Dermis blood vessel endothelial cell (primary cell): ENCODE results near the gene P2RY6. TPM values are rescaled to one million over a fixed set of nuclear protein-coding genes. Genes with fewer than 3 reads are reported as not detected.

Source experiments
- DNase-seq: peaks from one replicate; pipeline ENCODE4 v3.0.0; 2010
- total RNA-seq: library from RNA; depleted of rRNA; stranded (reverse); fragments of >200 nt; gene quantifications from 2 replicates; pipeline ENCODE4 v1.2.3, GENCODE V29; 2014

Gene P2RY6
- total RNA-seq, 1 donor from 2014 or later = not detected

DNA sequence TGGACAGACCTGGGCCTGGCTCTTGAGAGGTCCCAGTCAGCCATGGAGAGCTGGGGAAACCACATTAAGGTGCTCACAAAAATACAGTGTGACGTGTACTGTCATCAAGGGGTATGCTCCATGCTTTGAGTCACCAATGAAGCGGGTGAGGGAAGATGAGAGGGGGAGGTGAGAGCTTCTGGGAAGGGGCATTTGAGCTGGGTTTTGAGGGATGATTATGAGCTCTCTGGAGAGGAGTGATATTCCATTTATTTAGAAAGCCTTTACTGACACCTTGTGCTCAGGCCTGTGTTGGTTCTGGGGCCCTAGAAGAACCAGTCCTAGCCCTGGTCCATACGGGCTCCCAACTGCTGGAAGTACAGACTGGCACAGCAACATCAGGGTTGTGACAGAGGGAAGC is 25.6 kb downstream of the P2RY6 start:
- no peak for DNase-seq

DNA sequence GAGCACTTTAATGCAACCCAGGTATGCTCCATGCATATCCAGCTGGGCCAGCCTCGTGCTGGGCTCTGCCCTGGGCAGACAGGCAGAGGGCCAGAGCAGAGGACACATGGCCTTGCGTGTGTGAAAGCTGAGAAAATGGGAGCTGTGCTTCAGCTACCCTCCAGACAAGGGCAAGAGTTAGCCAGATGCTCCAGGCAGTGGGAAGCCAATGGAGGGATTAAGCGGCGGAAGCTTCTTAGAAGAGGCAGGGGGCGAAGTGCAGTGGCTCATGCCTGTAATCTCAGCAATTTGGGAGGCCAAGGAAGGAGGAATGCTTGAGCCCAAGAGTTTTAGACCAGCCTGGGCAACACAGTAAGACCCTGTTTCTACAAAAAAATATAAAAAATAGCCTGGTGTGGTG is 26.1 kb downstream of the P2RY6 start:
- no peak for DNase-seq

DNA sequence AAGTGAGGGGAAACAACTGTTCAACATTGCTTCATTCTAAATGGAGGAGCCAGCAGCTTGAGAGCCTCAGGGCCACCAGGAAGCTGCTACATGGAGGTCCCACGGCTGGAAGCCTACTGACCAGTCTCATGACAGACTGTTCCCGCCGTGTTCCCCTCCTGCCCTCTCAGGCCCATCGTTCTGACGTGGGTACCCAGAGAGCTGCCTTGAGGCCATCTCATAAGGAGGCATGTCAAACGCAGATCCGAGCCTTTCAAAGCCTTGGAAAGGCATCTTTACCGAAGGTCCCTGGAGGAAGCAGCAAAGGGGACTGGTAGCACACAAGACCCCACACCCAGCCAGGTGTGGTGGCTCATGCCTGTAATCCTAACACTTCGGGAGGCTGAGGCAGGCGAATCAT is 27.6 kb downstream of the P2RY6 start:
- no peak for DNase-seq

DNA sequence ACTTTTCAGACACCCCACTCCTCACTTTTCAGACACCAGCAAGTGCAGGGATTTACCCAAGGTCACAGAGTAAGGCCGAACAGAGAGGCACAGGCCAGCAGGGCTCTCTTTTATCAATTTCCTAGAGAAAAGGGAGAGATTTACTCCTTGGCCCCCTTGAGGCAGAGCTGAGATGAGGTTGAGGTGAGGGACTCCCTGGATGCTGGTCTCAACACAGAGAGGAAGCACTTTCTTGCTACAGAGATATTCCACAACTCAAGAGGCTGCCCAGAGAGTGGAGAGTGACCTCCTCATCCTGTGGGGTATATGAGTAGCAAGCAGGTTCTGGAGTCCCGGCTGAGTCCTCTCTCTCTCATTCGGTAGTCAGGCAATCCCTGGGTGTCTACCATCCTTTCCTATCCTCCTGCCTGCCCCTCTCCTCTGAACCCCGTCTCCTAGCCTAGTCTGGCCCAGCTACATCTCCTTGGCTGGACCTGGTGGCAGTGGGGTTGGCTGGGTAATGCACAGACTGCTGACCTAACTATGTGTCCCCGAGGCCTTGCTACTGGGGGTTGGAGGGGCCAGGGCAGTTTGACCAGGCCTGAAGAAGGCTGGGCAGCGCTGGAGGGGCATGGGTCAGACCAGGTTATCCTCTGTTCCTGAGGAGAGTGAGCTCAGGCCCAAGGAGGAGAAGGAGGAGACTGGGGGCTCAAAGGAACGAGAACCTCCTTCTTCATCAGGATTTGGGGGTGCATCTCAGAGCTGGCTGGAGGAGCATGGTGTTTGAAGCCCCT is 34.1 kb downstream of the P2RY6 start:
- DNase-seq = no peak

DNA sequence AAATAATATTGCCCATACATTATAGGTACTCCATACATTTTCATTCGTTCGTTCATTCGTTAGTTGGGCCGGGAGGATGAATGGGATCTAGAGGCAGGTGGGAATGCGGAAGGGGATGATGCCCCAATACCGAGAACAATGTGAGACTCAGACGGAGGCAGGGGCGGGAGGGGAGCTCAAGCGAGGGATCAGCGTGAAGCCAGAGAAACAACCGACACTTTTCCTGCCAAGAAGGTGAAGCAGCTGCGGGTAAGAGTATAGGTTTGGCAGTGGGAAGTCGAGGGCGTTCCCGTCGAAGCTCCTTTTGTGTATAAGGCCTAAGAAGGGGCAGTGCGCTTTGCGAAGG is 34.8 kb downstream of the P2RY6 start:
- DNase-seq = no peak

DNA sequence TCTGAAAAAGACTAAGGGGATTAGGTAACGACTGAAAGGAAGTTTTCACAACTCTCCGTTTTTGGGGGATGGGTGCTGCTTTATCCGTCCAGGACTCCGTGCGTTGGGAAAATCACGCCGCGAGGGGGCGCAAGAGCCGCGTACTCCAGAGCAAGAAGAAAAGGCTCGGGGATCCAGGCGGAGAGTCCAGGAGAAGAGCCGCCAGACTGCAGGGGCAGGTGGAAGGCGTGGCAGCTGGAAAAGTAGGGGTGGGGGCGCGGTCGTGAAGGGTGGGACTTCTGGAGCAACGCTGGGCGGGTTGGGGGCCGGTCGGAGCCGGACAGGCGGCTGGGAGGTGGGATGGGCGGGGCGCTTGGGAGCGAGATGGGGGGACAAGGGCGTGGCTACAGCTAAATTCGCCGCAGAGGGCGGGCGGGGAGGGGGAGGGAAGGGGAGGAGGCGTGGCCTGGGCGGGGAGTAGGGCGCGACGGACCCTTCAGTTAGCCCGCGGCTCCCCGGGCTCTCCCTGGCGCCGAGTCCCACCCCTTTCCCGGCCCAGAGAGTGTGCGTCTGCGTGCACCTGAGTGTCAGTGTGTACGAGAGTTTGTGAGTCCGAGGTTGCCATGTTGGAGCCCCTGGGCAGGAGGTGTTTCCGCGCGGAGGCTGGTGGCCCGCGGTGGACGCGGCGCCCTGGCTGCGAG is 35.3 kb downstream of the P2RY6 start:
- peak; percentile 99 for DNase-seq

DNA sequence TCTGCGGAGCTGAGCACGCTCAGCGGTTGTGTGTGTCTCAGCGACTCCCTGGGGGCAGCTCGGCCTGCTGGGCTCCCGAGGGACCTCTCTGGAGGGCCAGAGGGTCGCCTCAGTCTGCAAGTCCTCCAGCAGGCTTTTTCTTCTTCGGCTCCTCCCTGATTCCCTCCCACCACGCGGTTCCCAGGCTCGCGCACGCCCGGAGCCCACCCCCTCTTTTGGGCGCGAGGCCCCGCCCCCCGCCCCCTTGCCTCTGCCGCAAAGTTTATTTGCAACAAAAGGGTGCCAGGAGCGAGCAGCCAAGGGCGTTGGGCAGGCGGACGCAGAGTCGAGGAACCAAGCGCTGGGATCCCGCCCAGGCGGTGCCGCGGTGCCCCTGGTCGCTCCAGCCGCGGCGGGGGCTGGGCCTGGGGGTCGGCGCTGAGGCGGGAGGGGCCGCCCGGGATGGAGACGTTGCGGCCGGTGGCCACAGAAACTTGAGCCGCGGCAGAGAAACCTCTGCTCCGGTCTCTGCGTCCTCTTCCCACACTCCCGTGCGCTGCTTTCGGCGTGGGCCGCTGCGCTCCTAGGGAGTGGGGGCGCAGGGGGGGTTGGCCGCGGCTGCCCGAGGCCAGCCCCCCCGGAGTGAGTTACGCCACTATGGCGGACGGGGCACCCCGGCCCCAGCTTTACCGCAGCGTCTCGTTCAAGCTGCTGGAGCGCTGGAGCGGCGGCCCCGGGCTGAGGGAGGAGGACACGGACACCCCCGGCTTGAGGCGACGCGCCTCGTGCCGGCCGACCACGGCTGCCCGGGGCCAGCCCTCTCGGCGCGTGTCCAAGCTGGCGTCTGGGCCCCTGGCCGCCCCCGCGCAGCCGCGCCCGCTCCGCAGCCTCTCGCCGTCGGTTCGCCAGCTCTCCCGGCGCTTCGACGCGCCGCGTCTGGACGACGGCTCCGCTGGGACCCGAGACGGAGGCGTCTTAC is 36.1 kb downstream of the P2RY6 start, which contains the start of gene ARHGEF17:
ARHGEF17 (plus strand) TSS at position 274 of the 958 bp plus-strand sequence; CDS start at position 637, 363 bp downstream.
- DNase-seq = peak; percentile 77

DNA sequence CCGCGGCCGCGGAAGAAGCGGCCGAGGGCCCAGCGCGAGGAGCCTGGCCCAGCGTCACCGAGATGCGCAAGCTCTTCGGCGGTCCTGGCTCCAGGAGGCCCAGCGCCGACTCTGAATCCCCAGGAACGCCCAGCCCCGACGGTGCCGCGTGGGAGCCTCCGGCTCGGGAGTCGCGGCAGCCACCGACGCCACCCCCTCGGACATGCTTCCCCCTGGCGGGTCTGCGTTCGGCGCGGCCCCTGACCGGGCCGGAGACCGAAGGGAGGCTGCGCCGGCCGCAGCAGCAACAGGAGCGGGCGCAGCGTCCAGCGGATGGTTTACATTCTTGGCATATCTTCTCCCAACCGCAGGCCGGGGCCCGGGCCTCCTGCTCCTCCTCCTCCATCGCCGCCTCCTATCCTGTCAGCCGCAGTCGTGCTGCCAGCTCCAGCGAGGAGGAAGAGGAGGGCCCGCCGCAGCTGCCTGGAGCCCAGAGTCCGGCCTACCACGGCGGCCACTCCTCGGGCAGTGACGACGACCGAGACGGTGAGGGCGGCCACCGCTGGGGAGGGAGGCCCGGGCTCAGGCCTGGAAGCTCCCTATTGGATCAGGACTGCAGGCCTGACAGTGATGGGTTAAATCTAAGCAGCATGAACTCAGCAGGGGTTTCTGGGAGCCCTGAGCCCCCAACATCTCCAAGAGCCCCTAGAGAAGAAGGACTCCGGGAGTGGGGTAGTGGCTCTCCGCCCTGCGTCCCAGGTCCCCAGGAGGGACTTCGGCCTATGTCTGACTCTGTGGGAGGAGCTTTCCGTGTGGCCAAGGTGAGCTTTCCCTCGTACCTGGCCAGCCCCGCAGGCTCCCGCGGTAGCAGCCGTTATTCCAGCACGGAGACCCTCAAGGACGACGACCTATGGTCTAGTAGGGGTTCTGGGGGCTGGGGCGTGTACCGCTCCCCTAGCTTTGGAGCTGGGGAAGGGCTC is 37.1 kb downstream of the P2RY6 start:
- DNase-seq = peak; percentile 93

DNA sequence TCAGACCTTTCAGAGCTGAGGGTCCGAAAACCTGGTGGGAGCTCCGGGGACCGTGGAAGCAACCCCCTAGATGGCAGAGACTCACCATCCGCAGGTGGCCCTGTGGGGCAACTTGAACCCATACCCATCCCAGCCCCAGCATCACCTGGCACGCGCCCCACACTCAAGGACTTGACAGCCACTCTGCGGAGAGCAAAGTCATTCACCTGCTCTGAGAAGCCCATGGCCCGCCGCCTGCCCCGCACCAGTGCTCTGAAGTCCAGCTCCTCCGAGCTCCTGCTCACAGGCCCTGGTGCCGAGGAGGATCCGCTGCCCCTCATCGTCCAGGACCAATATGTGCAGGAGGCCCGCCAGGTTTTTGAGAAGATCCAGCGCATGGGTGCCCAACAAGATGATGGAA is 37.9 kb downstream of the P2RY6 start:
- DNase-seq = no peak

DNA sequence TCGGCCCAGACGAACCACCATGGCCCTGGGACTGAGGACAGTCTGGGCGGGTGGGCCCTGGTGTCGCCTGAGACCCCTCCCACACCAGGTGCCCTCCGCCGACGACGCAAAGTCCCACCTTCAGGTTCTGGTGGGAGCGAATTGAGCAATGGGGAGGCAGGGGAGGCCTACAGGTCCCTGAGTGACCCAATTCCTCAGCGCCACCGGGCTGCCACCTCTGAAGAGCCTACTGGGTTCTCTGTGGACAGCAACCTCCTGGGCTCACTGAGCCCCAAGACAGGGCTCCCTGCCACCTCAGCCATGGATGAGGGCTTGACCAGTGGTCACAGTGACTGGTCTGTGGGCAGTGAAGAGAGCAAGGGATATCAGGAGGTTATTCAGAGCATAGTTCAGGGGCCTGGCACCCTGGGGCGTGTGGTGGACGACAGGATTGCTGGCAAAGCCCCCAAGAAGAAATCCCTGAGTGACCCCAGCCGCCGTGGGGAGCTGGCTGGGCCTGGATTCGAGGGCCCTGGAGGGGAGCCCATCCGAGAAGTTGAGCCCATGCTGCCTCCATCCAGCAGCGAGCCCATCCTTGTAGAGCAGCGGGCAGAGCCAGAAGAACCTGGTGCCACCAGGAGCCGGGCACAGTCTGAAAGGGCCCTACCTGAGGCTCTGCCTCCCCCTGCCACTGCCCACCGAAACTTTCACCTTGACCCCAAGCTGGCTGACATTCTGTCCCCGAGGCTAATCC is 38.7 kb downstream of the P2RY6 start:
- DNase-seq = no peak

DNA sequence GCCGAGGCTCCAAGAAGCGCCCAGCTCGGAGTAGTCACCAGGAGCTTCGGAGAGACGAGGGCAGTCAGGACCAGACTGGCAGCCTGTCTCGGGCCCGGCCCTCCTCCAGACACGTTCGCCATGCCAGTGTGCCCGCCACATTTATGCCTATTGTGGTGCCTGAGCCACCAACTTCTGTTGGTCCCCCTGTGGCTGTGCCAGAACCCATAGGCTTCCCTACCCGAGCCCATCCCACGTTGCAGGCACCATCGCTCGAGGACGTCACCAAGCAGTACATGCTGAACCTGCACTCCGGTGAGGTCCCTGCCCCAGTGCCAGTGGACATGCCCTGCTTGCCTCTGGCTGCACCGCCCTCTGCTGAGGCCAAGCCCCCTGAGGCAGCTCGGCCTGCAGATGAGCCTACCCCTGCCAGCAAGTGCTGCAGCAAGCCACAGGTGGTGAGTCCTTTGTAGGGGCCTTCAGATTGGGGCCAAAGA is 39.3 kb downstream of the P2RY6 start:
- DNase-seq = no peak

DNA sequence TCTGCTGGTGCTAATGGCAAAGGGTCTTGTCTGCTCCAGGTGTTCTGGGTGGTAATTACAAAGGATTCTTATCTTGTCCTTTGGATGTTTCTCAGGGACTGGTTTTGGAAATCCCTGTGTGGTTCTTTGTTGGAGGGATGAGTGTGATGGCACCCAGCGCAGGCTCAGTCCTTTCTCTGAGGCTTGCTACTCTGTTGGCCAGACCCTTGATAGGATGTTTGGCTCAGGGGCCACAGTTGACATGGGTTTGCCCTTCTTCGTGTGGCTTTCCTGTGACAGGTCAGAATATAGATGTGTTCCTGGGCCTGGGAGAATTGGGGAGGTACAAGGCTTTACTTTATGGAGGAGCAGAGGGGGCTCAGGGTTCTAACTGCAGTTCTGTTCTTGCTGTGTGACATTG is 39.9 kb downstream of the P2RY6 start:
- no peak for DNase-seq

DNA sequence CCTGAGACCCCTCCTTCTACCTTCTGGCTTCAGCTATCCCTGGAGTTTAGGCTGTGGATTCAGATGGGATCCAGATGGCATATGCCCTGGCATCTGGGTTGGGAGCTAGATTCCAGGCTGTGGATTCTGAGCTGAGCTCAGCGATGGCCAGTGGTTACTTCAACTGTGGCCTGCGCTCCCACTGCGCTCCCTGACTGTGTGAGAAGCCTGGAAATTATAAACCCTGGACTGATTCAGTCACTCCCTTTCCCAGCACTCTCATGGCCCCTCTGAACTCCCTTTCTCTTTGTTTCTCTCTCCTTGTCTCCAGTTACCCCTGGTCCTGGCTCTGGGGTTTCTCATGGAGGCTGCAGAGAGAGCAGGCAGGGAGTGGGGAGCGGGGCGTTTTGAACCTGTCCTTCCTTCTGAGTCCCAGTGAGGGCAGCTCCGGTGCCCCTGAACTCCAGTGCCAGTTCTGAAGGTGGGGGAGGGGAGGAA is 40.8 kb downstream of the P2RY6 start:
- DNase-seq = no peak

DNA sequence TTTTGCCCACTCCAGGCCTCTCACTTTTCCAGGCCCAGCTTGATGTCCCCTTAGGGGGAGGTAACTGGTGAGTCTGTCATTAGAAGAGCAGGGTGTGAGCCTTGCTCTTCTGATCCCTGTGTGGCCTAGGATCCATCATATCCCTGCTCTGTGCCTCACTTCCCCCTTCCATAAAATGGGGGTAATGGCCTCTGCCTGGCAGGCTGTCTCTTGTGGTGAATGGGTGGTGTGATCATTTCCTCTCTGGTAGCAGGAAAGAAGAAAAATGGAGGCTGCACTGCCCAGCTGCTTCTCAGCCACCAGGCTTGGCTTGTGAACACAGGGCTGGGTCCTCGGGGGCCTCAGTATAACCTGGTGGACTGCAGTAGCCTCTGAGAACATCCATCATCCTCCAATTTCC is 41.5 kb downstream of the P2RY6 start:
- peak; percentile 54 for DNase-seq

DNA sequence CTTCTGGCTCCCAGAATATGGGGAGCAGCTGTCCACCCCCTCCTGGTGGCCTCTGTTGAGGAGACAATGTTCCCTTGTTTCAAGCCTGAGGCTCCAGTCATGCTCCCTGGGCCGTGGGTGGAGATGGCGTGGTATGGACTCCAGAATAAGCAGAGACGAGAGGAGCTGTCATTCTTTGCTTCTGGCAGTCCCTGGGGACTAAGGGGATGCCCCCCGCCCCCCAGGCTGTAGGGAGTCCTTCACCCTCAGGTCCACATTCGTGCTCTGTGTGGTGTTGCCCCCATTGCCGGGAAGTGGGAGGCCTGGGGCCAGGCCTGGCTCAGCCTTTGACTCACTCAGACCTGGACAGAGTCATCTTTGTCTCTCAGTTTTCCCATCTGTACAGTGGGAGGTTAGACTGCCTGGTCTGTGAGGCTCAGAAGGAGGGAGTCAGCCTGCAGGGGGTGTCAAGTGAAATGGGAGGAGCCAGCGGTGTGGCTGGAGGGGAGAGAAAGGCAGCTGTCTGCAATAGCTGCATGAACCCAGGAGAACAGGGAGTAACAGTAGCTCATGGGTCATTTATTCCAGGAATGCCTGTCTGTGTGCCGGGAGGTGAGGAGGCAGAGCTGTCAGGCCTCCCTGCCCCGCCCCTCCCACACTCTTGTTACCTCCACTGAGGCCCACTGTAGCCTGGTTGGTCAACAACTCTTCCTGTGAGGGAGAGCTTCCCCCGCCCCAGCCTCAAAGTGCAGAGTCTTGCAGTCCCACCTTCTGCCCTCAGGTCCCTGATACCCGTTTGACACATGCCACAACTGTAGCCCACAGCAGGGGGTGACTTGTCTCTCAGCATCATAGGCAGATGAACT is 42.2 kb downstream of the P2RY6 start:
- DNase-seq = no peak

DNA sequence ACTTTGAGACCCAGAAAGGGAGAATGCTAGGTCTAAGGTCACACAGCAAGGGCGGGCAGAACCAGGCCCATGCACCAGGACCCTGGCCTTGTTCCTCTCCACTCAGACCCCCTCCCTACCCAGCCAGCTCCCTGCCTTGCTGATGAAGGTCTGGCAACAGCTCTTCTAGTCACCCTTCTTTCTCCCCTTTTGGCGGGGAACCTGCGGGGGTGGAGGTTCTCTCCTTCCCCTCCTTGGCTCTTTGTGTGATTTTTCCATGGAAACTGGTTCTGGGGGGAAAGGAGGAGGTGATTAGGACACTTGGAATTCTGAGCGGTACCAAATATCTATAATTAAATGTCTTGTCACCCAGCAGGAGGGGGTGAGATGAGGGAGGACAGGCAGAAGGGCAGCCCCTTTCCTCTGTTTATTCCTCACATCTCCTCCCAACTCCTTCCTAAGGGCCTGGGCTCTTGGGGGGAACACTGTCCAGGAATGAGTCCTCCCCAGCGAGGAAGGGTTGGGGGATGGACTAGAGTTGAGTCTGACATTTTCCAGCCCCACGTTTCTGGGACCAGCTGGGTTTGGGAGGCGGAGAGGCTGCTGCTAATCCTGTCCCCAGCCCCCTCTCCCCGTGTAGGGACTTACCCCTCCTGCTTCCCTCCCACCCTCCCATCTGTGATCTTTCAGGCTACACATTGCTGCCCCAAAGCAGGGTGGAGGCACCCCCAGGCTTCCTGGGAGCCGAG is 43.3 kb downstream of the P2RY6 start:
- no peak for DNase-seq

DNA sequence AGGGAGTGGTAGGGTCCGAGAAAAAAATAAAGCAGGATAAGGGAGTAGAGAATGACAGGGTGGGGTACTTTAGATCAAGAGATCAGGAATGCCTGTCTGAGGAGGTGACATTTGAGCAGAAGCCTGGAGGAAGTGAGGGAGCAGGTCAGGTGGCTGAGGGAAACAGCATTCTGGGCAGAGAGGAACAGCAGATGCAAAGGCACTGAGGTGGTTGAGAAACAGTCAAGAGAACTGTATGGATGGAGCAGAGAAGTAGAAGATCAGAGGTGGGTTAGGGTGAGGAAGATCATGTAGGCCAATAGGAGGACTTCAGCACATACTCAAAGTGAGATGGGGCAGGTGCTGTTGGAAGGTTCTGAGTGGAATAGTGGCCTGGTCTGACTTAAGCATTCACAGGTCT is 44.3 kb downstream of the P2RY6 start:
- no peak for DNase-seq

DNA sequence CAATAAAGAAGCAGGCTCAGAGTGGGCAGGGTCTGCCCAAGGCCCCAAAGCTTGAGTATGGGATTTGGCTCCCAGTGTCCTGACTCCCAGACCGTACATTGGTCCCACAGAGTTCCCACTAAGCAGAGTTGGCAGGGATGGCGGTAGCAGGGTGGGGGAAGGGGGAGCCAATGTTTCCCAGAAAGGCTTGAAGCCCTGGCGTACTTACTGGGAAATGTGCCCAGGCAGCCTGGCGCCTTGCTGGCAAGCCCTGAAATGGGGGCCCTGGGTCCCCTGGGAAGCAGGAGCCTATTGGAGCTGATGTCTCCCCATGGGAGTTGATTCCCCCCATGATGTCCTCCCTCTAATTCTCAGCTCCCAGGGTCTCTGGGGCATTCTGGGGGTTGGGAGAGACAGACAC is 45.2 kb downstream of the P2RY6 start:
- DNase-seq = no peak

DNA sequence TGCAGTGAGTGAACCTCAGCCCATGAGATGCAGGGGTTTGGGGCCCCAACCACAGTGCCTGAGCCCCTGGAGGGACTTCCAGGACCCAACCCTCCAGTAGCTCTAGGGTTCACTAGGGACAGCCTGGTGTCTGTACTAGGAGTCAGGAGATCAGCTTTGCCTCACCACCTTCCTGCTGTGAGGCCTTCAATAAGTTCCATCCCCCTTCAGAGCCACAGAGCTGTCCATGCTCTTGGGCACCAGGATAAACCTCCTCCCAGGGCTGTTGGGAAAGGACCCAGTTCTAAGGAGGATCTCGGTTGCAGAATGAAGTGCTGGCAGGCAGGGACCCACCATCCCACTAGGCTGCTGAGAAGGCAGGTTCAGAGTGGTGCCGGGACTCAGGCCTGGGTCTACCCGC is 45.7 kb downstream of the P2RY6 start:
- DNase-seq = no peak
